Mesendoderm (in vitro differentiated cells): Measurements from ENCODE around the gene GRAMD4.
A peak's percentile ranks its signal among the peaks of the same experiment; 100 is the strongest.

ENCODE experiments used
- DNase-seq: peaks from one replicate; pipeline ENCODE4 v3.0.0; 2013
- H2AK5ac ChIP-seq: 2 replicates; pipeline ENCODE4 v1.6.1; 2013; ENCODE audit warnings: low read length, inconsistent platforms
- H2BK120ac ChIP-seq: 2 replicates; pipeline ENCODE4 v1.6.1; 2013; ENCODE audit warnings: low read depth, mild to moderate bottlenecking, low read length, moderate library complexity, mixed read lengths
- H2BK15ac ChIP-seq: replicated peaks from 2 replicates; pipeline ENCODE4 v1.6.1; 2013; ENCODE audit warnings: low read depth, mild to moderate bottlenecking, moderate library complexity
- H2BK5ac ChIP-seq: 2 replicates; pipeline ENCODE4 v1.6.1; 2013; ENCODE audit warnings: low read length, inconsistent platforms
- H3K18ac ChIP-seq: 2 replicates; pipeline ENCODE4 v1.6.1; 2013; ENCODE audit warnings: mild to moderate bottlenecking, low read length, mixed read lengths
- H3K23ac ChIP-seq: one replicate; pipeline ENCODE4 v1.6.1; 2013; ENCODE audit warnings: low read length
- H3K27ac ChIP-seq: 2 replicates; pipeline ENCODE4 v1.5.1; 2013; ENCODE audit warnings: low read depth, mild to moderate bottlenecking, inconsistent platforms, low read length, moderate library complexity
- H3K27me3 ChIP-seq: 2 replicates; pipeline ENCODE4 v1.6.1; 2013; ENCODE audit warnings: low read length, control low read depth, mild to moderate bottlenecking, inconsistent platforms; ENCODE audit not compliant: insufficient read depth, poor library complexity
- H3K36me3 ChIP-seq: 2 replicates; pipeline ENCODE4 v1.6.1; 2013; ENCODE audit warnings: low read length, inconsistent platforms; ENCODE audit not compliant: control insufficient read depth, insufficient read depth
- H3K4ac ChIP-seq: one replicate; pipeline ENCODE4 v1.6.1; 2013; ENCODE audit warnings: low read depth, mild to moderate bottlenecking, low read length, moderate library complexity
- H3K4me1 ChIP-seq: 2 replicates; pipeline ENCODE4 v1.6.1; 2013; ENCODE audit warnings: low read depth, low read length, inconsistent platforms; ENCODE audit not compliant: control insufficient read depth
- H3K4me2 ChIP-seq: 2 replicates; pipeline ENCODE4 v1.6.1; 2013; ENCODE audit warnings: low read length
- H3K4me3 ChIP-seq: 2 replicates; pipeline ENCODE4 v1.5.1; 2013; ENCODE audit warnings: mild to moderate bottlenecking, low read length
- H3K56ac ChIP-seq: one replicate; pipeline ENCODE4 v1.6.1; 2013; ENCODE audit warnings: low read length
- H3K79me1 ChIP-seq: 2 replicates; pipeline ENCODE4 v1.6.1; 2013; ENCODE audit warnings: low read length, inconsistent platforms
- H3K79me2 ChIP-seq: 2 replicates; pipeline ENCODE4 v1.6.1; 2013; ENCODE audit warnings: mild to moderate bottlenecking, low read length; ENCODE audit not compliant: control insufficient read depth, insufficient read depth
- H3K9ac ChIP-seq: 2 replicates; pipeline ENCODE4 v1.6.1; 2013; ENCODE audit warnings: low read length, inconsistent platforms
- H4K5ac ChIP-seq: one replicate; pipeline ENCODE4 v1.6.1; 2013; ENCODE audit warnings: low read length
- H4K8ac ChIP-seq: one replicate; pipeline ENCODE4 v1.6.1; 2013; ENCODE audit warnings: low read depth, mild to moderate bottlenecking, control low read depth, low read length, moderate library complexity
- WGBS: extraction: QIAGEN DNeasy Blood & Tissue Kit; methylation state at CpG from one replicate; pipeline ENCODE4 v1.1.7; 2013; ENCODE audit warnings: low lambda C conversion rate, missing lambda C conversion rate; ENCODE audit not compliant: insufficient coverage; ENCODE audit errors: extremely low coverage; 5-methylcytosine and 5-hydroxymethylcytosine counted together

Gene GRAMD4

DNA sequence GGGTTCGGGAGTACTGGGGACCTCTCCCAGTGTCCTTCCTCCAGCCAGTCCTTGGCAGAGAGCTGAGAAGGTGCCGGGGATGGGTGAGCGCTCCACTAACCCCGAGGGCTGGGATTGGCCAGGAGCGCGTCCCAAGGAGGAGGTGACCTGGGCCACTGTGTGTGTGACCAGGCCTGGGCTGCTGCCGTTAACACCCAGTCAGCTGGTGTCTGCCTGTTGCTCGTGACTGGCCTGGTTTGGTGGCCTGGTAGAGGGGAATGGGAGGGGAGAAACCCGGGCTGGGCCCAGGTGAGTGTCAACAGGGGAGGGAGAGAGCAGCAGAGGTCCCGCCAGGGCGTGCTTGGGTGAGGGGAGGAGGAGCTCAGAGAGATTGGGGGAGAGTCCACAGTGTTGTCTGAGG lies 29.9 kb upstream of the GRAMD4 start:
- DNase-seq = no peak
- no peak overlapping the region for H3K27ac ChIP-seq
- H3K79me2 ChIP-seq = no peaks in the 10 kb centered on the region
- no peak overlapping the region for H2BK15ac ChIP-seq
- H3K27me3 ChIP-seq = no peaks in the 10 kb centered on the region
- no peak overlapping the region for H3K9ac ChIP-seq
- H2BK120ac ChIP-seq = no peak overlapping the region
- no peak overlapping the region for H2AK5ac ChIP-seq
- WGBS = no CpG with 5 or more reads among the region's 11 CpGs
- no peak overlapping the region for H3K4ac ChIP-seq
- peak overlapping the region; percentile 7 for H3K56ac ChIP-seq
- H3K18ac ChIP-seq = no peak overlapping the region
- H2BK5ac ChIP-seq = no peak overlapping the region
- H3K4me3 ChIP-seq = no peak overlapping the region
- no peaks in the 10 kb centered on the region for H3K4me1 ChIP-seq
- no peaks in the 10 kb centered on the region for H3K36me3 ChIP-seq
- no peak overlapping the region for H3K23ac ChIP-seq
- H4K8ac ChIP-seq = no peak overlapping the region
- H4K5ac ChIP-seq = no peak overlapping the region
- no peak overlapping the region for H3K4me2 ChIP-seq
- H3K79me1 ChIP-seq = peaks cover 4% of the 10 kb centered on the region

DNA sequence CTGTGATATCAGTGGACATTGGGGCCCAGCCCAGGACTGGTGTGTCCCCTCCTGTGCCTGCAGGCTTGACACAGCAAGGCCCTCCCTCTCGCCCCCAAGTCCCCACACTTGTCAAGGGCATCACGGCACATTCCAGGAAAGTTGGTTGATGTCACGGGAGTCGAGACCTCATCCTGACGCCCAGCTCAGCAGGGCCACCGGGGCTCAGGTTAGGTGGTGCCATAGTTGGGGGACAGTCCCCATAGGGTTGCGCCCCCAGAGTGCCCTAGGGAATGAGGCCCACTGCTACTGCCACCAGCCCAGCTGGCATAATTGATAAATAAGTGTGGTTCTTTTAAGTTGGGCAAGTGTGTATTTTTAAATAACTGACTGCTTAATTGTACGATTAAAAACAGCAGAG lies 28.3 kb upstream of the GRAMD4 start:
- no peaks in the 10 kb centered on the region for H3K79me1 ChIP-seq
- H3K23ac ChIP-seq = no peak overlapping the region
- H3K36me3 ChIP-seq = no peaks in the 10 kb centered on the region
- H3K4me2 ChIP-seq = no peak overlapping the region
- no peak overlapping the region for H2BK120ac ChIP-seq
- no CpG with 5 or more reads among the region's 8 CpGs for WGBS
- no peaks in the 10 kb centered on the region for H3K4me1 ChIP-seq
- no peak overlapping the region for H2AK5ac ChIP-seq
- no peak overlapping the region for H3K56ac ChIP-seq
- H4K8ac ChIP-seq = no peak overlapping the region
- no peak overlapping the region for H4K5ac ChIP-seq
- H3K79me2 ChIP-seq = no peaks in the 10 kb centered on the region
- no peak overlapping the region for H3K27ac ChIP-seq
- no peak overlapping the region for H3K18ac ChIP-seq
- no peak overlapping the region for H3K9ac ChIP-seq
- DNase-seq = no peak
- no peak overlapping the region for H2BK15ac ChIP-seq
- H2BK5ac ChIP-seq = no peak overlapping the region
- no peaks in the 10 kb centered on the region for H3K27me3 ChIP-seq
- no peak overlapping the region for H3K4ac ChIP-seq
- H3K4me3 ChIP-seq = no peak overlapping the region

DNA sequence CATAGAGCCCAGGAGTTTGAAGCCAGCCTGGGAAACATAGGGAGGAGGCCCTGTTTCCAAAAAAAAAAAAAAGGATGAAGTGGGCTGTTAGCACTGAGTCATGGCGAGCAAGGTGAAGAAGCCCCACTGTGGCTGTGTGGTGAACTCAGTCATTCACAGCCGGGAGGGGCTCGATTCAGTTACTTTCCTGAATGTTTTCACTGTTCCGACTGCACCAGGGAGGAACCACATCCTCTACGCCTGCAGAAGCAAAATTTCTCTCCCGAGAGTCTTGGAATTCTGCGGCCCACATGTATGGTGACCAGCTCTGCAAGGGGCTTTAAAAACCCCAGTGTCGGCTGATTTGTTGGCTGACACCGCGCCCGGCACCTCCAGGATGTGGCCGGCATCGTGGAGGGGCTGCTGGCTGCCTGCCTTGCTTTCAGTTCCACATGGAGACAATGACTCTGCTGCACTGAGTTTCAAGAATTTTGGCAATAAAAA lies 27.8 kb upstream of the GRAMD4 start:
- Histone ChIP-seq H3K56ac (no peak overlapping the region), H3K27me3 (no peaks in the 10 kb centered on the region), H2BK5ac (no peak overlapping the region), H3K4me1 (no peaks in the 10 kb centered on the region), H3K79me2 (no peaks in the 10 kb centered on the region), H3K4me3 (no peak overlapping the region), H2BK15ac (no peak overlapping the region), H3K36me3 (no peaks in the 10 kb centered on the region), H4K5ac (no peak overlapping the region), H4K8ac (no peak overlapping the region), H2AK5ac (no peak overlapping the region), H3K18ac (no peak overlapping the region), H3K27ac (no peak overlapping the region), H2BK120ac (no peak overlapping the region), H3K4me2 (no peak overlapping the region), H3K4ac (no peak overlapping the region), H3K23ac (no peak overlapping the region), H3K9ac (no peak overlapping the region), H3K79me1 (no peaks in the 10 kb centered on the region)
- WGBS = no CpG with 5 or more reads among the region's 13 CpGs
- peak; percentile 50 for DNase-seq

DNA sequence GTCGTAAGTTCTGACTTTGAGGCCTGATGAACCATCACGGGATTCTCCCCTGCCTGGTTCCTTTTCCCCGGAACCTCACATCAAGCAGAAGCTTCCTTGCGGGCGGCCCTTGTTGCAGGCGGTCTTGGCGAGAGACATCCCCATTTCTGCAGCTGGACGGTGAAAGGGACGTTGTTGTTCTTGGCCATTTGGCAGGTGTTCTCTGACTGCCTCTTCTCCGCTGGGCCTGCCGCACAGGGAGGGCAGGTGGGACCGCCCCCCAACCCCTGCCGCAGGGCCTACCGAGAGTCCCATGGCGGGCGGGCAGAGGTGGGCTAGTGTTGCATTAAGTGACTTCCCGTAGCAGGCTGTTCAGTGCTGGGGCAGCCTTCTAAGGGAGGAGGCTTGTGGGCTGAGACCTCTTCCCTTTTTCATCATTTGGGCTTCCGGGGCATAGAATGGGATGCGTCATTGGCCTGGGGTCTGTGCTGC lies 26.9 kb upstream of the GRAMD4 start:
- DNase-seq = no peak
- no peak overlapping the region for H3K9ac ChIP-seq
- H3K18ac ChIP-seq = no peak overlapping the region
- no peak overlapping the region for H4K8ac ChIP-seq
- H3K27ac ChIP-seq = no peak overlapping the region
- no peaks in the 10 kb centered on the region for H3K36me3 ChIP-seq
- no peak overlapping the region for H3K4ac ChIP-seq
- no peaks in the 10 kb centered on the region for H3K4me1 ChIP-seq
- no peaks in the 10 kb centered on the region for H3K79me2 ChIP-seq
- no peak overlapping the region for H2BK15ac ChIP-seq
- no peaks in the 10 kb centered on the region for H3K27me3 ChIP-seq
- no peak overlapping the region for H3K4me2 ChIP-seq
- no peak overlapping the region for H4K5ac ChIP-seq
- no peak overlapping the region for H2AK5ac ChIP-seq
- H3K79me1 ChIP-seq = no peaks in the 10 kb centered on the region
- WGBS = no CpG with 5 or more reads among the region's 19 CpGs
- no peak overlapping the region for H3K4me3 ChIP-seq
- no peak overlapping the region for H2BK5ac ChIP-seq
- no peak overlapping the region for H2BK120ac ChIP-seq
- no peak overlapping the region for H3K56ac ChIP-seq
- no peak overlapping the region for H3K23ac ChIP-seq

DNA sequence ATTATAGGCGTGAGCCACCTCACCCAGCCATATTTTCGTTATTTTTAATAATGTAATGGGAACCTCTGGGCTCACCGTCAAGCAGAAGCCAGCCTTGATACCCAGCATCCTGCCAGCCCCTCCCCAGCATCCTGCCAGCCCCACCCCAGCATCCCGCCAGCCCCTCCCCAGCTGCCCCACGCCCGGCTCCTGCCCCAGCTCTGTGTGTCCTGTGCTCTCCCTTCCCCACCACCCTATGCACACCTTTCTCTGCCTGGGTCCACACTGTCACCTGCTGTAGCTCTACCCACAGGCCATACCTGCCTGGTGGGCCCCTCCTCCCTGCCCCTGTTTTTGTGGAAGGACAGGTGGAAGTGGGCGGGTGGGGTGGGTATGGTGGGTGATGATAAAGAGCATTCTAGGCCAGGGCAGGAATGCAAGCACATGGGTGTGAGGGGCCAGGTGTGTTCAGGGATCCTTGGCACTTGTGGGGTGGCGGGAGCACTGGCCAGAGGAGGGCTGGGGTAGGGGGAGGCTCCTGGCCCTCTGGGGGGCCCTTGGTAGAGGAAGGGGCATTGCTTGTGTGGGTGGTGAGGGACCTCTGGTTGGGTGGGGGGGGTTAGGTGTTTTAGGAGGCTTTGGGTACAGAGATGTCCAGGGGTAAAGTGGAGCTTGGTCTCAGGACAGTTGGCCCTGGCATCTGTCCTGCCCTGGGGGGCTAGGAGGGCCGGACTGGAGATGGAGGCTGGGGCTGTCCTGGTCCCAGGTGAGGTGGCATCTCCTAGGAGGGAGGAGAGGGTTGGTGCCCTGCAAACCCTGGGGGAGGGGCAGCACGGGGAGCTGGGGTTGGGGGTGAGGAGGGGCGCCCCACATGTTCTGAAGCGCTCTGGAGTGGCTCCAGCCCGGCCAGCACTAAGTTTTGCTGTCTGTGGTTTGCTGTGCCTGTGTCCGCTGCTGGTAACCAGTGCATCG lies 25.9 kb upstream of the GRAMD4 start:
- H3K56ac ChIP-seq = no peak overlapping the region
- no peak overlapping the region for H3K4ac ChIP-seq
- no peaks in the 10 kb centered on the region for H3K79me2 ChIP-seq
- no peak for DNase-seq
- no peak overlapping the region for H2BK5ac ChIP-seq
- H3K9ac ChIP-seq = no peak overlapping the region
- H4K5ac ChIP-seq = no peak overlapping the region
- H3K79me1 ChIP-seq = no peaks in the 10 kb centered on the region
- H2AK5ac ChIP-seq = no peak overlapping the region
- no peak overlapping the region for H3K4me3 ChIP-seq
- no peaks in the 10 kb centered on the region for H3K4me1 ChIP-seq
- H3K36me3 ChIP-seq = no peaks in the 10 kb centered on the region
- H3K23ac ChIP-seq = no peak overlapping the region
- no peak overlapping the region for H4K8ac ChIP-seq
- WGBS = no CpG with 5 or more reads among the region's 15 CpGs
- no peak overlapping the region for H2BK120ac ChIP-seq
- no peaks in the 10 kb centered on the region for H3K27me3 ChIP-seq
- H3K27ac ChIP-seq = no peak overlapping the region
- H3K18ac ChIP-seq = no peak overlapping the region
- no peak overlapping the region for H3K4me2 ChIP-seq
- no peak overlapping the region for H2BK15ac ChIP-seq
